DMS53 treated with DMSO at 0.1 percent for 48 hours (cell line): ENCODE measurements around the gene KIF3A.

Source experiments
- DNase-seq: peaks from one replicate; lab custom pipeline; 2025; ENCODE audit not compliant: unreplicated experiment; lab: John Stamatoyannopoulos, UW

The KIF3A gene

DNA sequence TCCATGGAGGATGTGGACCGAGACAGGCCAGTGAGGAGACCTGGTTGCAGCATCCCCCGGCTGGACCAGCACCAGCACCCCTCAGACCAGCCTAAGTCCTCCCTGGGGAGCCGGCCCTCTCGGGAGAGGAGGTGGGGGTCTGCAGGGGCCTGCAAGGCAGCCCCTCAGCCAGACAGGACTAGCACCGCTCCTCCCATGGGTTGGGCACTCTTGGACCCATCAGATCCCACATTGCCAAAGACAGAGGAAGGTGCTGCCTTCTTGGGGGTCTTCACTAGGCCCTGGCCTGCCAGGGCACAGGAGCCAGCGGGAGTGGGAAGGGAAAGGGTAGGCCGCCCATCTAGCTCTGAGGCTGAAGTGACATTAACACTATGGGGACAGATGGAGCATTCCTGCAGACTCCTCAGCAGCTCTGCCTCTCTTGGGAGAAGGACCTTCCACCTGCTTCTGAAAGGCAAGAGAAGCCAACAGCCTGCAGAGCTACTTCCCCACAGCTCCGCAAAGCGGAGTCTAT lies 72.6 kb downstream of the KIF3A start:
- DNase-seq = no peak

- DNase-seq = no peak
Measured at GRCh38 chr5:132663771-132664695, 73.3 kb downstream of the KIF3A start.

GRCh38 chr5:132662925-132663770 lies 74.2 kb downstream of the KIF3A start:
- DNase-seq = no peak

GRCh38 chr5:132662004-132662401 lies 75.3 kb downstream of the KIF3A start:
- DNase-seq = no peak

GRCh38 chr5:132661231-132662003 lies 75.9 kb downstream of the KIF3A start:
- no peak for DNase-seq

DNA sequence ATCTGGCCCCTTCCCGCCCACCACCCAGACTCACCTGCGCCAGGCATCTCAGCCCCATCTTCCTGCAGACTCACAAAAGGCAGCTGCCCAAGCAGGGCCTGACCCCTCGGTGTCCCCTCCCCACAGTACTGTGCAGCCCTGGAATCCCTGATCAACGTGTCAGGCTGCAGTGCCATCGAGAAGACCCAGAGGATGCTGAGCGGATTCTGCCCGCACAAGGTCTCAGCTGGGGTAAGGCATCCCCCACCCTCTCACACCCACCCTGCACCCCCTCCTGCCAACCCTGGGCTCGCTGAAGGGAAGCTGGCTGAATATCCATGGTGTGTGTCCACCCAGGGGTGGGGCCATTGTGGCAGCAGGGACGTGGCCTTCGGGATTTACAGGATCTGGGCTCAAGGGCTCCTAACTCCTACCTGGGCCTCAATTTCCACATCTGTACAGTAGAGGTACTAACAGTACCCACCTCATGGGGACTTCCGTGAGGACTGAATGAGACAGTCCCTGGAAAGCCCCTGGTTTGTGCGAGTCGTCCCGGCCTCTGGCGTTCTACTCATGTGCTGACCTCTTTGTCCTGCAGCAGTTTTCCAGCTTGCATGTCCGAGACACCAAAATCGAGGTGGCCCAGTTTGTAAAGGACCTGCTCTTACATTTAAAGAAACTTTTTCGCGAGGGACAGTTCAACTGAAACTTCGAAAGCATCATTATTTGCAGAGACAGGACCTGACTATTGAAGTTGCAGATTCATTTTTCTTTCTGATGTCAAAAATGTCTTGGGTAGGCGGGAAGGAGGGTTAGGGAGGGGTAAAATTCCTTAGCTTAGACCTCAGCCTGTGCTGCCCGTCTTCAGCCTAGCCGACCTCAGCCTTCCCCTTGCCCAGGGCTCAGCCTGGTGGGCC lies 77.5 kb downstream of the KIF3A start:
- no peak for DNase-seq

DNA sequence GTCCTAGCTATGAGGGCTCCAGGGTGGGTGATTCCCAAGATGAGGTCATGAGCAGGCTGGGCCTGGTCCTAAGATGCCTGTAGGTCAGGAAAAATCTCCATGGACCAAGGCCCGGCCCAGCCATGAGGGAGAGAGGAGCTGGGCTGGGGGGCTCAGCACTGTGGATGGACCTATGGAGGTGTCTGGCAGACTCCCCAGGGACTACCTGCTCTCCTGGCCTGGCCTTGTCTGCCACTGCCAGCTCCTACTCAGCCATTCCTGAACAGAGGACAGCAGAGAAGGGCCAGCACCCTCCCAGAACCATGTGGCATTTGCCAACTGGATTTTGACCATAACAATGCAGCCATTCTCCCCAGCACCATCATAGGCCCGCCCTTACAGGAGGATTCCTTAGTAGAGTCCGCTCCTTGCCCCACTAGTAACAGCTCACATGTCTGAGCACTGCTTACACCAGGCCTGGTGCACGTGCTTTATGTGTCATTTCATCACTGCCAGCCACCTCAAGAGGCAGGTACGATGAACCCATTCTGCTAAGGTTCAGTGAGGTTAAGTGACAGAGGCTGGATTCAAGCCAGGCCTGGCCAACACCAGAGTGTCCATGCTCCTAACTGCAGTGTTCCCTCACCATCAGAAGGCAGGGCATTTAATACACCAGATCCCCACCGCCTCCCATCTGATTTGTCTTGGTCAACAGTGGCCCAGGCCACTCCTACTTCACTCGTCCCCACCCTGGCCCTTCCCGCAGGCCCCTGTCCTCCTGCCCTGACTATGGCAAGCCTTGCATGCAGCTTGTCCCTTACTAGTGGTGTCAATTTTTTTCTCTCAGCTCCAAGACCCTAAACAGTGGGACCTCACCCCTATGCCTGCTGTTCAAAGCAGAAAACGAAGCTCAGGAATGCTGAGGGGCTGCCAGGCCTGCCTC lies 78.7 kb downstream of the KIF3A start:
- no peak for DNase-seq

- no peak for DNase-seq
Measured at GRCh38 chr5:132657676-132658380, 79.5 kb downstream of the KIF3A start, which contains the start of gene IL13. IL13 (plus strand) TSS chr5:132658173; CDS start chr5:132658187, 14 bp downstream.

GRCh38 chr5:132656774-132657355 lies 80.5 kb downstream of the KIF3A start:
- DNase-seq = no peak

DNA sequence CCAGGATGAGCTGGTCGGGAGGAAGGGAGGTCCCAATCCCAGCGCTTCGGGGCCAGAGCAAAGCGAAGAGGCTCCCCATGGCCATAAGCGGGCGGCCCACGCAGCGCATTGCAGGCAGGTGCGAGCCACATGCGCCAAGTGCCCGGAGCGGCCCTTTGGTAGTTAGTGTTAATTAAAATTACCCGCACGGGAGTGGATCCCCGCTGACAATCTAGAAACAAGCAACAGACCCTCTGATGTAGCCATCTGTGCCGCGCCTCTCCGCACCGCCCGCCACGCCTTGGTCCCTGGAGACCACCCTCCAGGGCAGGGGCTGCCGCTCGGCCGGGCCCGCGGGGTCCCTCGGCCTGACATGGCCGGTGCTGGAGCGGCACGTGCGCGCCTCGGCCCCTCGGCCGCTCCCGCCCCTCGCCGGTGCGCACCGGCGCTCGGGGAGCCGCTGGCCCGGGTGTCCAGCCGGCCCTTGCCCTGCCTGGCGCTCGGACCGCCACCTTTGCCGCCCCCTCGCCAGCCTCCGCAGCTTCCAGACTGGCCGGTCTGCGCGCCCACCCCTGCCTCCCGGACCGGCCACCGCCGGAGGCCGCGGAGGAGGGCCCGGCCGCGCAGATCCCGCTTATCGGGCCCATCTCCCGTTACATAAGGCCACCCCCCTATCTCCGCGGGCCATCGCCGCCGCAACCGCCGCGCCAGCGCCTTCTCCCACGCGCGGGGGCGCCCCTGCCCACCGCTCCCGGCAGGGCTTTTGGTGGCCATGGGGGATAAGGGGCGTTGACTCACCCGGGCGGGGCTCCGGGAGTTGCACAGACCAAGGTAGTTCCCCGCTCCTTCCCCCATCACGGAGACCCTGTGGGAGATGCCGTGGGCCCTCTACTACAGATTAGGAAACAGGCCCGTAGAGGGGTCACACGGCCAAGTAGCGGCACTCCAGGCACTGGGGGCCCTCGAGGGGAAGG lies 81.2 kb downstream of the KIF3A start:
- no peak for DNase-seq

GRCh38 chr5:132653716-132654115 lies 83.6 kb downstream of the KIF3A start:
- DNase-seq = no peak

DNA sequence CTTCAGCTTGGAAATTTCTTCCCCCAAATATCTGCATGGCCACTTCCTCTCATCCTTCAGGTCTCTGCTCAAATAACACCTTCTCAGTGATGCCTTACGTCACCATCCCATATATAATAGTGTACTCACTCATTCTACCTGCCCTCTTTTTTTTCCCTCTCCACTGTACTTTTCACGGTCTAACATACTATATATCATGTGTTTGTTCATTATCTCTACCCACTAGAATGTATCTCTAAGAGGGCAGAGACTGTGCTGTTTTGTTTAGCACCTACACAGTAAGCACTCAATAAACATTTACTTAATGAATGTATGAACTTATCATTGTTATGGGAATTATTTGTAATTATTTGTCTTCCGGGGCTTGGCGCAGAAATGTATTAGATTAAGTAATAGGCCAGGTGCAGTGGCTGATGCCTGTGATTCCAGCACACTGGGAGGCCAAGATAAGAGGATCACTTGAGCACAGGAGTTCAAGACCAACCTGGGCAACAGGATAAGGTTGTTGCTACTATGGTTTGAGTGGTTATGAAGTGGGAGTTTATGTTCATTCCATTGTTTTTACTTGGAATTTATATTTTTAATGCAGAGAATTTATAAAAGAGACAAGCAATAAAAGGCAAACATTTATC lies 85.4 kb downstream of the KIF3A start:
- DNase-seq = peak; percentile 59

DNA sequence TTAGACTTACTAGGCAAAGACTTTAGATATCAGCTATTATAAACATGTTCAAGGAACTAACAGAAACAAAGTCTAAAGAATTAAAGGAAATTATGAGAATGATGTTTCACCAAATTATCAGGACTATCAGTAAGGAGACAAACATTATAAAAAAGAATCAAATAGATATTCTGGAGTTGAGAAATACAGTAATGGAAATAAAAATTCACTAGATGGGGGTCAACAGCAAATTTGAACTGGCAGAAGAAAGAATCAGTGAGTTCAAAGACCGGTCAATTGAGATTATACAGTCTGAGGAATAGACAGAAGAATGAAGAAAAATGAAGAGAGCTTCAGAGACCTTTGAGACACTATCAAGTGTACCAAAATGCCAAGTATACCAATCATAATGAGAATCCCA lies 89.0 kb downstream of the KIF3A start:
- DNase-seq = no peak

DNA sequence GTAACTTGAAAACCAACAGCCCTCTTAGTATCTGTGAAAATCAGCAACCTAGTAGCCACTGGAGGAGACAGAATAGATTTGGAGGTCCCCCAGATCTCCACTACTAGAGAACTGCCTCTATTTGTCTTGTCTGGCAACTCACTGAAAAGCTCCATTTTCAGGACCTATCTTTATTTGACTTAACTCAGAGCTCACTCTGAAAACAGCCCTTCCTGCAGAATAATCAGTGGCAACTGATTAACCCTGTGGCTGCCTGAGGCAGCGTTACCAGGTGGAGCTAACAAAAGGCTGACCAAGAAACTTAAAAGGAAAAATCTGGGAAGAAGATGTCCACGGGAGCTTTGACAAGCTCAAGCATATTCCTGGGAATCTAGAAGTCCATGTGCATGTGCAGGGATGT lies 89.9 kb downstream of the KIF3A start:
- no peak for DNase-seq

GRCh38 chr5:132646583-132647266 lies 90.6 kb downstream of the KIF3A start:
- no peak for DNase-seq

DNA sequence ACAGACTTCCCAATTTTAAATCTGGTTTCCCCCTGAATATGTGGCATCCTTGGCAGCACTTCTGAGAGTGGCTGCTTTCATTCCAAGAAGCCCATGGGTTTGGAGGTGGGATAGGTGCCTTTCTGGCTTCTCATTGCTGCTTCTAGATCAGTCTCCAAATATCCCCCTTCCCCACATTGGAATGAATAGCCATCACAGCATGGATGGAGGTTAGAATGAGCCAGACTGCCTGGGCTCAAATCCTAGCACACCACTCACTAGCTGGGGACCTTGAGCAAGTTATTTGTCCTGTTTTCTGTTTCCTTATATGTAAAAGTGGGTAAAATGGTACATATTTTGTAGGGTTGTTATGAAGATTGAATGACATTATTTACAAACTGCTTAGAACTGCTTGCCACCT lies 93.2 kb downstream of the KIF3A start:
- DNase-seq = no peak
